Spleen (tissue), 7 donors: ENCODE data around the gene CRK.
A peak's percentile ranks its signal among the peaks of the same experiment; 100 is the strongest.

ENCODE experiments used
- CTCF ChIP-seq, 11 experiments: fragments of 200-600 bp in 7 of 11; fragments of 450-650 bp in 4 of 11; sonication (generic) in 4 of 11; IDR thresholded peaks in 8 of 11; conservative IDR thresholded peaks in 3 of 11; 1 replicate in 7 of 11; 2 replicates in 4 of 11; pipeline versions ENCODE4 v1.4.0 to v1.8.0; 2016 to 2021; ENCODE audit warnings: antibody characterized with exemption in 11 of 11, inconsistent platforms in 4 of 11, mild to moderate bottlenecking in 1 of 11
- POLR2A ChIP-seq, 3 donors: fragments of 450-650 bp; IDR thresholded peaks; one replicate each; pipeline ENCODE4 v1.5.1; 2017; ENCODE audit warnings: antibody characterized with exemption in 3 of 3, mild to moderate bottlenecking in 1 of 3
- POLR2AphosphoS5 ChIP-seq, 3 donors: sonication (generic); formaldehyde crosslinking; IDR thresholded peaks; one replicate each; pipeline ENCODE4 v1.5.1; 2017; ENCODE audit warnings: antibody characterized with exemption in 3 of 3
- donor health status: DM: no; HTN: no; CAD: no; lungs with moderate emphysema.
- donor health status: DM: no; HTN: no; CAD: no.
- donor health status: DM: no; HTN: no; CAD: no.

DNA sequence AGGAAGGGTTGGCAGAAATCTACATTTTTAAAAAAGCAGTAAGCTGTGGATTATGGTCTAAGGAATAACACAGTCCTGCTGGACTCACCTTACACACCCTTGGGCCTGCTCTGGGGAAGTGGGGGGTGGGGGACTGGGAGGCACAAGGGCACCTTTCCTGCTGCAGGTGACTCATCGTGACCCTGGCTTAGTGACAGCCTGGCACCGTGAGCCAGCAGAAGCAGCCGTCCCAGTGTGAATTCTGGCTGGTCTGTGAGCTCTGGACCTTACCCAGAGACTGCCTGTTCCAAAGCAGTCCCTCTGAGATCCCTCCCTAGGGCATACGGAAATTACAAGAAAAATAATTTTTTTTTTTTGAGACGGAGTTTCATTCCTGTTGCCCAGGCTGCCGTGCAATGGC is 4.2 kb upstream of the CRK start:
- TF ChIP-seq CTCF (IDR thresholded peaks at IDR 0.05 in 8 of 11, conservative IDR thresholded peaks at IDR 0.05 in 3 of 11) (no peak), POLR2A (IDR thresholded peaks at IDR 0.05) (no peak), POLR2AphosphoS5 (IDR thresholded peaks at IDR 0.05) (peak in 1 of 3 donors; percentile 25)
